GM21619 (cell line): Measurements from ENCODE around the gene MYO1D.
"Not testable (repeated sequence)": the region's sequence is repeated elsewhere in the genome, so short reads cannot be mapped to it uniquely, and the experiment has no call there.

Experiments
- ATAC-seq: cut with Tn5 transposase; IDR thresholded peaks from one replicate; pipeline ENCODE4 v1.9.1; 2021; ENCODE audit not compliant: unreplicated experiment

Gene MYO1D

DNA sequence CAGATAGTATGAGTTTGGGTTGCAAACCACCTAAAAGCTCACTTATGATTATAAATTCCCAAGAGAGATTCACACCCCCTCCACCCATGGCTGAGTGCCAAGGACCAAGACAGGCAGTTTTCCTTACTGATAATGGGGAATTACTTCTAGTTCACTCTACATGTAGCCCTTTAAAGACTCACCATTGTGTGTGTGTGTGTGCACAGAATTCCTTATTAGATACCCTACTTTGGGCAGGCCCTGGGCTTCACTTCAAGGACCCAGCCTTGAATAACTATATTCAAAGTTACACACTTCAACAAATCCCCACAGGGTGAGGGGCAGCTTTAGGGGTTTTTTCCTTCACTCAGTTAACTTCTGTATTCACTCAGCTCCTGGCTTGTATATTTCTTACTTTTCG lies 143.5 kb downstream of the MYO1D start:
- ATAC-seq, result no peak

GRCh38 chr17:32732900-32733299 lies 144.0 kb downstream of the MYO1D start:
- ATAC-seq, result no peak

- ATAC-seq, result no peak
Measured at GRCh38 chr17:32732296-32732642, 144.7 kb downstream of the MYO1D start.

GRCh38 chr17:32731556-32732295 lies 145.2 kb downstream of the MYO1D start:
- ATAC-seq, result no peak

GRCh38 chr17:32727681-32728080 lies 149.2 kb downstream of the MYO1D start:
- ATAC-seq, result no peak

- ATAC-seq, result no peak
Measured at GRCh38 chr17:32725697-32726096, 151.2 kb downstream of the MYO1D start.

DNA sequence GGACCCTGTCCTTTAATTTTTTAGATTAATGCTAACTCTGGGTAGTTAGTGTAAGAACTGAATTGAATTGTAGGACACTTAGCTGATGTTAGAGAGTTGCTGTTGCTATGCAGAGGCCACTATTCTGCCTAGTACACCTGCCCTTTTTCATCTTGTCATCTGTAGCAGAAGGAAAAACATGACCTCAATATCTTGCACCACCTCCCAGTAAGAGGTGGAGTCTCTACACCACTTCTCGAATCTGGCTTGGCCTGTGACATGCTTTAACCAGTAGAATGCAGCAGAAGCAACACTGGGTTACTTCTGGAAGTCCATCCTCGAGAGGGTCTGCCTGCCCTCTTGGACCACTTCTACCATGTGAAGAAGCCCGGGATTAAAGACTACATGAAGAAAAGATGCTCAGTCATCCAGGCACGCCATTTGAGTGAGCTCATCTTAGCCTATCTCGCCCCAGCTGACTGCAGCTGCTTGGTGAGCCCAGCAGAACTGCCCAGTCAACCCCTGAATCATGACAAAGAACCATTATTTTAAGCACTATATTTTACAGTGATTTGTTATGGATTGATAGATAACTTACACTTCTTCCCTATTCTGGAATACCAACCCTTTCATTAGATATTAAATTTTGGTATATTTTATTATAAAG lies 153.5 kb downstream of the MYO1D start:
- ATAC-seq, result no peak

- ATAC-seq, result no peak
Measured at GRCh38 chr17:32722733-32723132, 154.2 kb downstream of the MYO1D start.

GRCh38 chr17:32720671-32721070 lies 156.3 kb downstream of the MYO1D start:
- ATAC-seq, result no peak

- ATAC-seq, result no peak
Measured at GRCh38 chr17:32719689-32720088, 157.2 kb downstream of the MYO1D start.

- not testable (repeated sequence) for ATAC-seq
Measured at GRCh38 chr17:32714922-32715321, 162.0 kb downstream of the MYO1D start.

GRCh38 chr17:32714206-32714605 lies 162.7 kb downstream of the MYO1D start:
- ATAC-seq, result not testable (repeated sequence)

GRCh38 chr17:32713081-32713480 lies 163.8 kb downstream of the MYO1D start:
- no peak for ATAC-seq

DNA sequence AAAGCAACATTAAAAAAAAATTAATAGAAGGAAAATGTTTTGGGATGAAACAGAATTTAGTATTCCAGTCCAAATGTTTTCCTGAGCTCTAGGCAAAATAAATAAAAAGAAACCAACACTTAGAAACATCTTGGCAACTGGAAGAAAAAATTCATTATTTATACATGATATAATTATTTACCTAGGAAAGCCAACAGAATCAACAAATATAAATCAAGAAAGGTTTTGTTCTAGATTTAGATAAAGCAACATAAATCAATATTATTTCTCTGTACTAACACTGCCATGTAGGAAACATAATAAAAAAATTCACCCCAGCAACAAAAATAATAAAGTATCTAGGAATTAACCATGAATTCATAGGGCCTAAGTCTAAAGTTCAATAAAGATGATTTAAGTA lies 167.4 kb downstream of the MYO1D start:
- no peak for ATAC-seq

DNA sequence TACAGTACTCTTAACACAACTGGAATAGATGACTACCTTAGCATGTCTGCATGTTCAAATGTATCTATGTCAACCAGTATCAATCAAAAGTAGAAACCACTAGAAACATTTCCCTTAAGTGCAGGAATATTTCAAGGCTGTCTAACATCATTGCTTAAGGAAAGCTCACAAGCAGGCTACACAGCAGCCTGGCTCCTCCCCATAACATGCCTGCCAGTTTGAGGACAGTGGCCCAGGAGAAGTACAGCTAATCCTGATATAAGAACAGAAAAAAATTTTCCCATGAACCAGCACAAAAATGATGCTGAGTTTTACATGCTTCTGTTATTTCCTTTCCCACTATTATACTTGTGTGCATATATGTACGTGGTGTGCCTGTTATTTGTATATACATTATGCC lies 175.1 kb downstream of the MYO1D start:
- ATAC-seq, result no peak

- no peak for ATAC-seq
Measured at GRCh38 chr17:32699247-32699646, 177.7 kb downstream of the MYO1D start.

GRCh38 chr17:32697728-32698625 lies 178.9 kb downstream of the MYO1D start:
- no peak for ATAC-seq

- ATAC-seq, result no peak
Measured at GRCh38 chr17:32696426-32696825, 180.5 kb downstream of the MYO1D start.

- no peak for ATAC-seq
Measured at GRCh38 chr17:32695864-32696263, 181.1 kb downstream of the MYO1D start.

DNA sequence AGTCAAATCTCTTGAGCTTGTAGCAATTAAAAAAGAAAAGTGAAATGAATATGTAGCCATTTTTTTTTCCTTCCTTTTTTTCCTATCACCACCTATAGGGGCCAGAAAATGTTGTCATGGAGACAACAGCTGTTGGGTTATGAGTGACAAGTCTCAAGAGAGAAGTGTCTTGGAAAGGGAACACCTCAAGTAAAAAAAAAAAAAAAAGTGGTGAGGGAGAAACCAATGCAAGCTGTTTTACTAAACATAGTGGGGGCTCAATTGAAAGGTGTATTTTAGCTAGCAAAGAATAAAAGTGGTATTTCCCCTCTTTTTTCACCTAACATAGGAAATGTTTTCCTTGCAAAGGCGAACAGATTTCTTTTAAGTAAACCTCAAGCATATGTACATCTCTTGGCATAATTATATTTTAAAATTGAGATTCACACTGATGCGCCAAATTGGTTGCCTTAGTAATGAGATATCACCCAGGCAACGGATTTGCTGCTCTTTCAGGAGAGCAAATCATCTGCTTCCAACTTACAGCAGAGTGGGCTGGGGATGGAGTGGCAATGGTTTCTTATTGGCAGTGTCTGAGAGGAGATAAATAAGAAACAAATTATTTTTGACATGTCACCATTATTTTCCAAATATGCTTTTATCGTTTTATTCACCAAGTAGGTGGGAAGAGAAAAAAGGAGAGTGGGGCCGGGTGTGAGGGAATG lies 183.6 kb downstream of the MYO1D start:
- no peak for ATAC-seq

DNA sequence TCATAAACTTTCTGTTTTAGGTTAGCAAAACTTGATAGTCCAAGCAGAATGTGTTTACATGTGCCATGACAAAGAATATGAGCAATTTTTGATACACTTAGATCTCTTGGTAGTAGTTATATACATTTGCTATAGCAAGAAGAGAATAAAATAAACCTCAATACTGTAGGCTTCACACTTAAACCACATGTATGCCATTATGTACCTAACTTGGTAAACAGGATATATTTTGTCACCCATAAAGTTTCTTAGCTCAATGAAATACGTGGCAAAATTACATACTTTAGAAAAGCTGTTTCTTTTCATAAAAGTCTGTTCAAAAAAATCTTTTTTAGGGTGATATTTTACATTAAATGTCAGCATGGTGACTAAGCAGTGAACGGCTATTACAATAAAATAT lies 184.7 kb downstream of the MYO1D start:
- ATAC-seq, result no peak
